ENCODE results near the gene LMO7. TPM values are rescaled to one million over a fixed set of nuclear protein-coding genes. Genes with fewer than 3 reads are reported as not detected.
"Not testable (repeated sequence)": the region's sequence is repeated elsewhere in the genome, so short reads cannot be mapped to it uniquely, and the experiment has no call there.

Gene LMO7
- total RNA-seq, 1 donor from 2014 or later: 6.8 TPM

DNA sequence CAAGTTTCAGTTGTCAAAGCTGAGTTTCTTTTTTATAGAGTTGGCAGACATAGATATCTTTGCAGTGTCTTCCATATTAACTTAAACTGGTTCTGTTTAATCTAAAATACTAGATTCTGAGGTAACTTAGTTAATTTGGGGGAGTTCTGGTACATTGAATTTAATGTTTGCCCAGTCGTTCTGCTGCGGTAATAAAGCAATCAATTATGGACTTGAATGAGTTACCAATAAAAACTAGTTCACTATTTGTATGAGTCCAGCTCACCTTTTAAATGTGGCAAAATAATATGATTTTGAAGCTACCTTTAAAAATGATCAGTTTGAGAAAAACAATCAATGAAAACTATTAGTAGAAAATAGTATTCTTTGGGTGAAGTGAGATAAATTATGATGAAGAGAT lies 90.2 kb downstream of the LMO7 start:
- no peak overlapping the region for H3K4me2 ChIP-seq
- TF ChIP-seq EZH2 (IDR thresholded peaks at IDR 0.05) (no peak), EZH2phosphoT487 (IDR thresholded peaks at IDR 0.05) (no peak)
- TF ChIP-seq, protein P1, sequence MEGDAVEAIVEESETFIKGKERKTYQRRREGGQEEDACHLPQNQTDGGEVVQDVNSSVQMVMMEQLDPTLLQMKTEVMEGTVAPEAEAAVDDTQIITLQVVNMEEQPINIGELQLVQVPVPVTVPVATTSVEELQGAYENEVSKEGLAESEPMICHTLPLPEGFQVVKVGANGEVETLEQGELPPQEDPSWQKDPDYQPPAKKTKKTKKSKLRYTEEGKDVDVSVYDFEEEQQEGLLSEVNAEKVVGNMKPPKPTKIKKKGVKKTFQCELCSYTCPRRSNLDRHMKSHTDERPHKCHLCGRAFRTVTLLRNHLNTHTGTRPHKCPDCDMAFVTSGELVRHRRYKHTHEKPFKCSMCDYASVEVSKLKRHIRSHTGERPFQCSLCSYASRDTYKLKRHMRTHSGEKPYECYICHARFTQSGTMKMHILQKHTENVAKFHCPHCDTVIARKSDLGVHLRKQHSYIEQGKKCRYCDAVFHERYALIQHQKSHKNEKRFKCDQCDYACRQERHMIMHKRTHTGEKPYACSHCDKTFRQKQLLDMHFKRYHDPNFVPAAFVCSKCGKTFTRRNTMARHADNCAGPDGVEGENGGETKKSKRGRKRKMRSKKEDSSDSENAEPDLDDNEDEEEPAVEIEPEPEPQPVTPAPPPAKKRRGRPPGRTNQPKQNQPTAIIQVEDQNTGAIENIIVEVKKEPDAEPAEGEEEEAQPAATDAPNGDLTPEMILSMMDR (IDR thresholded peaks at IDR 0.05): no peak
- no peak overlapping the region for H3K27ac ChIP-seq
- Mint-ChIP-seq H3K4me3 (no peak overlapping the region), H3K27ac (no peak overlapping the region), H3K9me3 (no peaks in the 10 kb centered on the region), H3K27me3 (ENCODE audit: insufficient read depth, low read depth) (peaks cover 2% of the 10 kb centered on the region), H3K4me1 (no peaks in the 10 kb centered on the region), H3K36me3 (no peaks in the 10 kb centered on the region)
- no peaks in the 10 kb centered on the region for H3K4me1 ChIP-seq
- H3K79me2 ChIP-seq (ENCODE audit: low read depth): no peaks in the 10 kb centered on the region
- no peaks in the 10 kb centered on the region for H3F3A ChIP-seq (ENCODE audit: low read depth)
- no peak overlapping the region for H3K4me3 ChIP-seq
- H4K20me1 ChIP-seq (ENCODE audit: low read depth): no peaks in the 10 kb centered on the region
- DNase-seq (ENCODE audit: low spot score): no peak
- H3K27me3 ChIP-seq: no peaks in the 10 kb centered on the region
- no peaks in the 10 kb centered on the region for H3K9me3 ChIP-seq (ENCODE audit: low read depth)
- no peaks in the 10 kb centered on the region for H3K36me3 ChIP-seq
- no peak overlapping the region for H3K9ac ChIP-seq
- H2AFZ ChIP-seq (replicated peaks): no peak overlapping the region

DNA sequence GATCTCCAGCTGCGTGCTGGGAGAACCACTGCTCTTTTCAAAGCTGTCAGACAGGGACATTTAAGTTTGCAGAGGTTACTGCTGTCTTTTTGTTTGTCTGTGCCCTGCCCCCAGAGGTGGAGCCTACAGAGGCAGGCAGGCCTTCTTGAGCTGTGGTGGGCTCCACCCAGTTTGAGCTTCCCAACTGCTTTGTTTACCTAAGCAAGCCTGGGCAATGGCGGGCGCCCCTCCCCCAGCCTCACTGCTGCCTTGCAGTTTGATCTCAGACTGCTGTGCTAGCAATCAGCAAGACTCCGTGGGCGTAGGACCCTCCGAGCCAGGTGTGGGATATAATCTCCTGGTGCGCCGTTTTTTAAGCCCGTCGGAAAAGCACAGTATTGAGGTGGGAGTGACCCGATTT lies 97.0 kb downstream of the LMO7 start:
- H3K36me3 ChIP-seq; H3K9me3 ChIP-seq (ENCODE audit: low read depth); H3K9ac ChIP-seq; H3K4me2 ChIP-seq; H3K27me3 ChIP-seq; H3K27ac ChIP-seq; H3F3A ChIP-seq (ENCODE audit: low read depth); H3K79me2 ChIP-seq (ENCODE audit: low read depth); H3K4me3 Mint-ChIP-seq; DNase-seq (ENCODE audit: low spot score); H4K20me1 ChIP-seq (ENCODE audit: low read depth); H3K4me3 ChIP-seq; H3K4me1 Mint-ChIP-seq; H3K4me1 ChIP-seq; H3K36me3 Mint-ChIP-seq; H3K27me3 Mint-ChIP-seq (ENCODE audit: insufficient read depth, low read depth); H3K27ac Mint-ChIP-seq; H2AFZ ChIP-seq (replicated peaks): not testable (repeated sequence)
- peaks cover 11% of the 10 kb centered on the region for H3K9me3 Mint-ChIP-seq

DNA sequence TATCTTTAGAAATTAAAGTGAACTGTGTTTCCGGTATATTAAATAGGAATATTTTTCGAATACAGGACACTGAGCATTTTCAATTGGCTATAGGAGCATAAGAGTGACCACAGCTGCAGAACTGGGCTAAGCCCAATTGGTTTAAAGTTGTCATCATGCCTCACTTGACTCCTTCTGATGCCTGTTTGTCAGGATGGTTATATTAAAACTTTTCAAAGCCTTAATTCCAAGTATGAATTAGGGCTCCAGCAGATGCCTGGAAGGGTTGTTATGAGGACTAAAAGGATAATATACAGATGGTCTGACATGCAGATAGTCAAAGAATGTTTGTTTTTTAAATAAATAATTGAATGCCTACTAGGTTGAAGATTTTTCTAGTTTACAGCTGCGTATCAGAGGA lies 100.0 kb downstream of the LMO7 start:
- no peaks in the 10 kb centered on the region for H4K20me1 ChIP-seq (ENCODE audit: low read depth)
- DNase-seq (ENCODE audit: low spot score): no peak
- Mint-ChIP-seq H3K9me3 (peaks cover 11% of the 10 kb centered on the region), H3K27ac (no peak overlapping the region), H3K36me3 (peaks cover 5% of the 10 kb centered on the region), H3K27me3 (ENCODE audit: insufficient read depth, low read depth) (peaks cover 3% of the 10 kb centered on the region), H3K4me3 (no peak overlapping the region), H3K4me1 (no peaks in the 10 kb centered on the region)
- H2AFZ ChIP-seq (replicated peaks): no peak overlapping the region
- H3K27me3 ChIP-seq: no peaks in the 10 kb centered on the region
- no peaks in the 10 kb centered on the region for H3K79me2 ChIP-seq (ENCODE audit: low read depth)
- no peak overlapping the region for H3K27ac ChIP-seq
- TF ChIP-seq, protein P1 (IDR thresholded peaks at IDR 0.05): no peak
- TF ChIP-seq EZH2 (IDR thresholded peaks at IDR 0.05) (no peak), EZH2phosphoT487 (IDR thresholded peaks at IDR 0.05) (no peak)
- no peaks in the 10 kb centered on the region for H3K9me3 ChIP-seq (ENCODE audit: low read depth)
- H3F3A ChIP-seq (ENCODE audit: low read depth): no peaks in the 10 kb centered on the region
- H3K4me2 ChIP-seq: no peak overlapping the region
- H3K4me1 ChIP-seq: no peaks in the 10 kb centered on the region
- H3K9ac ChIP-seq: no peak overlapping the region
- no peak overlapping the region for H3K4me3 ChIP-seq
- H3K36me3 ChIP-seq: no peaks in the 10 kb centered on the region

DNA sequence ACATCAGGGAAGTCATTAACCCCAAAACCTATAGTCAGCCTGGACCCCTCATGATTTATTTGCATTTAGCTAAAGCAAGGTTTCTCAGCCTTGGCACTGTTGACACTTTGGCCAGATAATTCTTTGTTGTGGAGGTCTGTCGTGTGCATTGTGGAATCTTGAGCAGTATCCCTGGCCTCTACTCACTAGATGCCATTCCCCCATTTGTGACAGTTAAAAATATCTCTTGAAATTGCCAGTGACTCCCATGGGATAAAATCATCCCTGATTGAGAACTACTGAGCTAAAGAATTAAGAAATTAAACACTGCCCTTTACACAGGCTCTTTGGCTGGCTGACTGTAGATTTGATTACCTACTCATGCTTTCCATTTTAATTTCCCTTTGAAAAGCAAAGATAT lies 102.7 kb downstream of the LMO7 start:
- Histone ChIP-seq H2AFZ (replicated peaks) (no peak overlapping the region), H3K4me3 (no peak overlapping the region), H3F3A (ENCODE audit: low read depth) (no peaks in the 10 kb centered on the region), H3K79me2 (ENCODE audit: low read depth) (no peaks in the 10 kb centered on the region), H3K4me2 (no peak overlapping the region), H3K9ac (no peak overlapping the region), H3K4me1 (no peaks in the 10 kb centered on the region), H3K27me3 (no peaks in the 10 kb centered on the region), H4K20me1 (ENCODE audit: low read depth) (no peaks in the 10 kb centered on the region), H3K36me3 (no peaks in the 10 kb centered on the region), H3K9me3 (ENCODE audit: low read depth) (no peaks in the 10 kb centered on the region), H3K27ac (no peak overlapping the region)
- Mint-ChIP-seq H3K27ac (no peak overlapping the region), H3K4me3 (no peak overlapping the region), H3K4me1 (no peaks in the 10 kb centered on the region), H3K9me3 (peaks cover 2% of the 10 kb centered on the region), H3K27me3 (ENCODE audit: insufficient read depth, low read depth) (peaks cover 3% of the 10 kb centered on the region), H3K36me3 (peaks cover under 1% of the 10 kb centered on the region)
- TF ChIP-seq EZH2 (IDR thresholded peaks at IDR 0.05) (no peak), EZH2phosphoT487 (IDR thresholded peaks at IDR 0.05) (no peak)
- TF ChIP-seq, protein P1 (IDR thresholded peaks at IDR 0.05): no peak
- DNase-seq (ENCODE audit: low spot score): no peak
